H1 (cell line): Measurements from ENCODE around the gene NOD2. TPM values are rescaled to one million over a fixed set of nuclear protein-coding genes. Genes with fewer than 3 reads are reported as not detected.
A peak's percentile ranks its signal among the peaks of the same experiment; 100 is the strongest.

Source experiments
- CTCF ChIA-PET: fragments of 300-600 bp; sonication (Branson Sonifier 250); formaldehyde crosslinking; loops from one replicate; lab custom pipeline; 2021; ENCODE audit not compliant: partially characterized antibody; lab: Charles Lee
- POLR2A ChIA-PET: fragments of 300-600 bp; sonication (Branson Sonifier 250); formaldehyde crosslinking; loops from one replicate; lab custom pipeline; 2021; ENCODE audit warnings: inconsistent platforms; ENCODE audit not compliant: partially characterized antibody; lab: Charles Lee
- DNase-seq, 2 experiments: peaks; one replicate each; pipeline versions ENCODE4 v3.0.0 to v3.0.0-alpha.2; 2010 to 2022; ENCODE audit warnings: low spot score in 2 of 2, low read depth in 1 of 2, mixed read lengths in 1 of 2
- FAIRE-seq: peaks from 2 replicates; lab custom pipeline; 2011; peaks lifted over from hg19 to GRCh38; lab: Jason Lieb, UNC
- H2AFZ ChIP-seq: 2 replicates; pipeline ENCODE4 v1.8.1; 2012; ENCODE audit warnings: low read length, inconsistent platforms
- H2AK5ac ChIP-seq: 2 replicates; pipeline ENCODE4 v1.6.1; 2013; ENCODE audit warnings: low read depth, low read length
- H2BK120ac ChIP-seq: replicated peaks from 2 replicates; pipeline ENCODE3; 2013; ENCODE audit warnings: low read depth, low read length, inconsistent platforms
- H2BK12ac ChIP-seq: 2 replicates; pipeline ENCODE4 v1.6.1; 2013; ENCODE audit warnings: low read depth, low read length
- H2BK15ac ChIP-seq: 2 replicates; pipeline ENCODE4 v1.6.1; 2013; ENCODE audit warnings: low read length
- H2BK20ac ChIP-seq: 2 replicates; pipeline ENCODE4 v1.6.1; 2013; ENCODE audit warnings: low read length
- H2BK5ac ChIP-seq: 2 replicates; pipeline ENCODE4 v1.6.1; 2013; ENCODE audit warnings: low read depth, low read length
- H3K14ac ChIP-seq: 2 replicates; pipeline ENCODE4 v1.6.1; 2013; ENCODE audit warnings: inconsistent platforms; ENCODE audit not compliant: insufficient read length
- H3K18ac ChIP-seq: 2 replicates; pipeline ENCODE4 v1.6.1; 2013; ENCODE audit warnings: low read length; ENCODE audit errors: extremely low read depth
- H3K23ac ChIP-seq: 2 replicates; pipeline ENCODE4 v1.6.1; 2013; ENCODE audit warnings: inconsistent platforms; ENCODE audit not compliant: insufficient read length
- H3K23me2 ChIP-seq: 2 replicates; pipeline ENCODE4 v1.6.1; 2013; ENCODE audit warnings: low read depth, low read length
- H3K27ac ChIP-seq: 2 replicates; pipeline ENCODE4 v1.6.1; 2011; ENCODE audit warnings: low read depth, low read length, inconsistent platforms
- H3K27me3 ChIP-seq, 4 experiments: replicated peaks in 1 of 4; 1 replicate in 1 of 4; 2 replicates in 3 of 4; pipeline versions ENCODE4 v1.6.1 to v1.8.1; 2011 to 2013; ENCODE audit warnings: low read length in 3 of 4, mild to moderate bottlenecking in 3 of 4, inconsistent platforms in 2 of 4, mixed read lengths in 2 of 4, moderate library complexity in 1 of 4; ENCODE audit not compliant: control insufficient read depth in 3 of 4, insufficient read depth in 3 of 4; ENCODE audit errors: extremely low read depth in 1 of 4
- H3K36me3 ChIP-seq, 4 experiments: 2 replicates each; pipeline versions ENCODE4 v1.6.1 to v1.8.1; 2011 to 2013; ENCODE audit warnings: mild to moderate bottlenecking in 4 of 4, low read length in 3 of 4, moderate library complexity in 2 of 4, control low read depth in 1 of 4, inconsistent platforms in 1 of 4; ENCODE audit not compliant: insufficient read depth in 4 of 4, control insufficient read depth in 2 of 4
- H3K4ac ChIP-seq: replicated peaks from 2 replicates; pipeline ENCODE3; 2013; ENCODE audit warnings: low read length, low read depth, mixed read lengths, inconsistent platforms; ENCODE audit not compliant: insufficient read length
- H3K4me1 ChIP-seq, 4 experiments: replicated peaks in 1 of 4; 1 replicate in 1 of 4; 2 replicates in 3 of 4; pipeline versions ENCODE4 v1.6.1 to v1.8.1; 2011 to 2013; ENCODE audit warnings: low read length in 3 of 4, inconsistent platforms in 2 of 4, mixed read lengths in 1 of 4; ENCODE audit not compliant: insufficient read depth in 4 of 4, control insufficient read depth in 3 of 4
- H3K4me2 ChIP-seq, 2 experiments: 2 replicates each; pipeline versions ENCODE4 v1.6.1 to v1.8.1; 2011 to 2013; ENCODE audit warnings: low read depth in 2 of 2, low read length in 2 of 2, control low read depth in 1 of 2, inconsistent platforms in 1 of 2, mild to moderate bottlenecking in 1 of 2; ENCODE audit not compliant: insufficient read depth in 1 of 2
- H3K4me3 ChIP-seq, 4 experiments: fragments of 200-600, 300-600 bp in 1 of 4; sonication (generic), shearing (Covaris generic), sonication (Bioruptor Twin) in 1 of 4; 2 replicates each; pipeline versions ENCODE4 v1.5.1 to v1.8.1; 2011 to 2016; ENCODE audit warnings: low read length in 4 of 4, low read depth in 3 of 4, control low read depth in 2 of 4, inconsistent platforms in 2 of 4, mild to moderate bottlenecking in 2 of 4, mixed read lengths in 1 of 4, moderate library complexity in 1 of 4; ENCODE audit not compliant: insufficient read depth in 2 of 4; ENCODE audit errors: extremely low read depth in 1 of 4
- H3K56ac ChIP-seq: replicated peaks from 2 replicates; pipeline ENCODE3; 2013; ENCODE audit warnings: low read depth, mild to moderate bottlenecking, mixed read lengths, low read length, inconsistent platforms; ENCODE audit not compliant: insufficient read length
- H3K79me1 ChIP-seq: 2 replicates; pipeline ENCODE4 v1.6.1; 2013; ENCODE audit warnings: low read depth, low read length, control low read depth
- H3K79me2 ChIP-seq, 2 experiments: 2 replicates each; pipeline versions ENCODE4 v1.6.1 to v1.8.1; 2012 to 2013; ENCODE audit warnings: low read length in 2 of 2, mild to moderate bottlenecking in 2 of 2, inconsistent platforms in 1 of 2; ENCODE audit not compliant: insufficient read depth in 2 of 2, control insufficient read depth in 1 of 2
- H3K9ac ChIP-seq, 4 experiments: replicated peaks in 1 of 4; 1 replicate in 1 of 4; 2 replicates in 3 of 4; pipeline versions ENCODE4 v1.6.1 to v1.8.1; 2011 to 2013; ENCODE audit warnings: low read depth in 3 of 4, low read length in 3 of 4, control low read depth in 2 of 4, mild to moderate bottlenecking in 2 of 4, moderate library complexity in 2 of 4, inconsistent platforms in 1 of 4; ENCODE audit errors: extremely low read depth in 1 of 4
- H3K9me3 ChIP-seq, 2 experiments: 2 replicates each; pipeline versions ENCODE4 v1.6.1 to v1.8.1; 2012 to 2013; ENCODE audit warnings: mild to moderate bottlenecking in 2 of 2, moderate library complexity in 2 of 2, control low read depth in 1 of 2, inconsistent platforms in 1 of 2, low read depth in 1 of 2, low read length in 1 of 2, mixed read lengths in 1 of 2; ENCODE audit not compliant: insufficient read depth in 2 of 2
- H4K20me1 ChIP-seq, 2 experiments: replicated peaks in 1 of 2; 2 replicates each; pipeline versions ENCODE3 to v1.8.1; 2011 to 2013; ENCODE audit warnings: inconsistent platforms in 2 of 2, low read length in 2 of 2, mild to moderate bottlenecking in 1 of 2; ENCODE audit not compliant: insufficient read depth in 2 of 2, control insufficient read depth in 1 of 2
- H4K5ac ChIP-seq: 2 replicates; pipeline ENCODE4 v1.6.1; 2013; ENCODE audit warnings: low read length, low read depth, mixed read lengths, inconsistent platforms; ENCODE audit not compliant: insufficient read length
- H4K8ac ChIP-seq: 2 replicates; pipeline ENCODE4 v1.8.0; 2013; ENCODE audit warnings: mild to moderate bottlenecking, moderate library complexity, low read length, inconsistent platforms; ENCODE audit not compliant: insufficient read depth; ENCODE audit errors: extremely low read depth
- H4K91ac ChIP-seq: replicated peaks from 2 replicates; pipeline ENCODE3; 2013; ENCODE audit warnings: low read length, mixed read lengths, inconsistent platforms; ENCODE audit not compliant: insufficient read length
- BRCA1 ChIP-seq: IDR thresholded peaks from 2 replicates; pipeline ENCODE4 v1.6.1; 2012; ENCODE audit warnings: low read depth, low read length, improper control_type of control experiment
- EGR1 ChIP-seq: IDR thresholded peaks from 2 replicates; pipeline ENCODE4 v1.6.1; 2011; ENCODE audit warnings: low read depth, low read length, borderline replicate concordance
- GTF2F1 ChIP-seq: IDR thresholded peaks from 2 replicates; pipeline ENCODE4 v1.6.1; 2012; ENCODE audit warnings: low read depth, low read length, improper control_type of control experiment, borderline replicate concordance
- HDAC6 ChIP-seq: IDR thresholded peaks from one replicate; pipeline ENCODE4 v1.7.1; 2012; ENCODE audit warnings: low read depth, mild to moderate bottlenecking, inconsistent platforms, low read length, moderate library complexity
- KDM5A ChIP-seq: fragments of 200-600 bp; IDR thresholded peaks from 2 replicates; pipeline ENCODE4 v1.7.1; 2012; ENCODE audit warnings: mild to moderate bottlenecking, low read length, inconsistent platforms, mixed read lengths
- POLR2AphosphoS5 ChIP-seq: IDR thresholded peaks from 2 replicates; pipeline ENCODE4 v1.6.1; 2011; ENCODE audit warnings: low read depth, low read length
- SP4 ChIP-seq: IDR thresholded peaks from 2 replicates; pipeline ENCODE4 v1.6.1; 2012; ENCODE audit warnings: low read length, inconsistent platforms
- WGBS, 2 experiments: shearing (Covaris generic) in 1 of 2; methylation state at CpG; one replicate each; pipeline versions ENCODE4 v1.1.6 to v1.1.7; 2013 to 2015; ENCODE audit warnings: low lambda C conversion rate in 2 of 2, mixed read lengths in 2 of 2, inconsistent platforms in 1 of 2, low coverage in 1 of 2, missing lambda C conversion rate in 1 of 2; ENCODE audit not compliant: insufficient replicate concordance in 2 of 2, insufficient coverage in 1 of 2, insufficient read length in 1 of 2; ENCODE audit errors: extremely low coverage in 1 of 2, missing lambda C conversion rate in 1 of 2; 5-methylcytosine and 5-hydroxymethylcytosine counted together
- polyA plus RNA-seq, 7 experiments: library from polyadenylated mRNA; depleted of rRNA in 3 of 7; stranded (reverse) in 5 of 7; unstranded in 2 of 7; fragments of >200 nt in 5 of 7; fragments of 200-250 nt in 2 of 7; gene quantifications; 1 replicate in 5 of 7; 2 replicates in 1 of 7; 4 replicates in 1 of 7; pipeline versions ENCODE4 v1.2.1 to v1.2.3, GENCODE V29; 2011 to 2013; ENCODE audit warnings: missing spikeins in 2 of 7, mixed read lengths in 2 of 7
- total RNA-seq: library from RNA; stranded (reverse); fragmentation: NEBNext Ultra II Directional; extraction: Animal tissue kit (Norgen Biotek cat#: 25700); gene quantifications from 2 replicates; pipeline ENCODE4 v1.2.1, GENCODE V29; 2021
- TF ChIP-seq, protein P1 (sequence below), 3 experiments: IDR thresholded peaks; 1 replicate in 2 of 3; 2 replicates in 1 of 3; pipeline versions ENCODE4 v1.5.1 to v1.6.1; 2011; ENCODE audit warnings: low read length in 3 of 3, mild to moderate bottlenecking in 3 of 3, inconsistent platforms in 2 of 3, low read depth in 1 of 3, moderate library complexity in 1 of 3; ENCODE audit not compliant: insufficient read depth in 1 of 3; ENCODE audit errors: control extremely low read depth in 1 of 3
- TF ChIP-seq, protein P2 (sequence below): IDR thresholded peaks from 2 replicates; pipeline ENCODE4 v1.6.1; 2012; ENCODE audit warnings: inconsistent platforms
- TF ChIP-seq, protein P3 (sequence below): IDR thresholded peaks from 2 replicates; pipeline ENCODE4 v1.6.1; 2012; ENCODE audit warnings: inconsistent platforms

The NOD2 gene
- total and polyA plus RNA-seq, 2 of the 8 experiments (the other 6 are each of a cell fraction or from before 2014, with no cell fraction given): 0.37 to 0.42 TPM

DNA sequence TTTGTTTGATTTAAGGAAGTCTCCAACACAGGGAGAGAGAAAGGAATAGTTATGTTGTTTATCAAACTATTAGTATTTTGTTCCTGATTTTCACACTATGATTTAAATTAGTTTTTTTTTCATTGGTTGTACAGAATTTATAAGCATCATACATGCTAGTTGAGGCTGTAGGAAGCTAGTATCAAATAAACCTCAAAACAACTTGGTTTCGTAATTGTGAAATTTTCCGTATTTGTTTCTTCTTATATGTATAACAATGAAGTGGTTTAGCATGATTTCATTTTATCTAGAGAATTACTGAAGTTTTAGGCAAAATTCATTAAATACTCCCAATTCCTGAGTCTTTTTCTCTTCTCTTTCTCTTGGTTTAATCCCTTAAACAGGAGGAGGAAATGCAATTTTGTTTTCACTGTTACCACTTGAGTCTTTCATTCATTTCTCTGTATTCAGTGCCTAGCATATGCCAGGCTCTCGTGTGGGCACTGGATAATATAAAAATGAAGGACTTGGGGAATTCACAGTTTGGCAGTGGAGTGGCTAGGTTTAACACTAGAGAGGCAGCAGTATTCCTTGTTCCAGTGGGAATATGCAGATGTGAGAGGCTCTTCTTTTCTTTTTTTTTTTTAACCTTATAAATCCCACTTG, 50.3 kb downstream of the NOD2 start:
- Histone ChIP-seq H2AFZ (no peak overlapping the region), H2BK5ac (no peak overlapping the region), H2BK15ac (no peak overlapping the region), H3K4ac (no peak overlapping the region), H3K23me2 (no peaks in the 10 kb centered on the region), H2BK12ac (no peak overlapping the region), H3K14ac (no peak overlapping the region), H2AK5ac (no peak overlapping the region), H3K56ac (no peak overlapping the region), H3K18ac (no peak overlapping the region), H3K4me2 (peak overlapping the region in 1 of 2 experiments; percentile 83; a peak in 3 of 4 replicates), H3K36me3 (no peaks in the 10 kb centered on the region), H3K9me3 (no peaks in the 10 kb centered on the region), H4K91ac (no peak overlapping the region), H3K27me3 (no peaks in the 10 kb centered on the region), H4K20me1 (no peaks in the 10 kb centered on the region), H4K5ac (no peak overlapping the region), H2BK20ac (no peak overlapping the region), H3K23ac (no peak overlapping the region), H2BK120ac (no peak overlapping the region), H3K79me2 (no peaks in the 10 kb centered on the region), H3K4me1 (peaks cover 3 to 12% (median 5%) of the 10 kb centered on the region in 4 experiments; a peak in 6 of 7 replicates), H3K27ac (no peak overlapping the region), H4K8ac (no peak overlapping the region), H3K9ac (no peak overlapping the region), H3K4me3 (no peak overlapping the region), H3K79me1 (no peaks in the 10 kb centered on the region)
- POLR2A ChIA-PET: no interaction called here
- DNase-seq (no peak), FAIRE-seq (no peak)
- CTCF ChIA-PET: interaction anchor here (0.8 to 4.8 kb wide), 7 partner anchors 20 to 150 kb away, joined by 3 to 42 read pairs (median 3); no protein-coding TSS in a partner anchor
- 82% methylated on average over 3 of the region's 3 CpGs; no CpG with 5 or more reads in 1 of the 2 experiments for WGBS, 2 experiments
- TF ChIP-seq POLR2AphosphoS5 (no peak), KDM5A (no peak), EGR1 (no peak), HDAC6 (no peak), SP4 (no peak), GTF2F1 (no peak), BRCA1 (no peak)
- TF ChIP-seq, protein P1, sequence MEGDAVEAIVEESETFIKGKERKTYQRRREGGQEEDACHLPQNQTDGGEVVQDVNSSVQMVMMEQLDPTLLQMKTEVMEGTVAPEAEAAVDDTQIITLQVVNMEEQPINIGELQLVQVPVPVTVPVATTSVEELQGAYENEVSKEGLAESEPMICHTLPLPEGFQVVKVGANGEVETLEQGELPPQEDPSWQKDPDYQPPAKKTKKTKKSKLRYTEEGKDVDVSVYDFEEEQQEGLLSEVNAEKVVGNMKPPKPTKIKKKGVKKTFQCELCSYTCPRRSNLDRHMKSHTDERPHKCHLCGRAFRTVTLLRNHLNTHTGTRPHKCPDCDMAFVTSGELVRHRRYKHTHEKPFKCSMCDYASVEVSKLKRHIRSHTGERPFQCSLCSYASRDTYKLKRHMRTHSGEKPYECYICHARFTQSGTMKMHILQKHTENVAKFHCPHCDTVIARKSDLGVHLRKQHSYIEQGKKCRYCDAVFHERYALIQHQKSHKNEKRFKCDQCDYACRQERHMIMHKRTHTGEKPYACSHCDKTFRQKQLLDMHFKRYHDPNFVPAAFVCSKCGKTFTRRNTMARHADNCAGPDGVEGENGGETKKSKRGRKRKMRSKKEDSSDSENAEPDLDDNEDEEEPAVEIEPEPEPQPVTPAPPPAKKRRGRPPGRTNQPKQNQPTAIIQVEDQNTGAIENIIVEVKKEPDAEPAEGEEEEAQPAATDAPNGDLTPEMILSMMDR (IDR thresholded peaks at IDR 0.05; ENCODE audit: control extremely low read depth in 1 of 3, insufficient read depth in 1 of 3, low read depth in 1 of 3, low read length in 3 of 3): no peak
- TF ChIP-seq, protein P2, sequence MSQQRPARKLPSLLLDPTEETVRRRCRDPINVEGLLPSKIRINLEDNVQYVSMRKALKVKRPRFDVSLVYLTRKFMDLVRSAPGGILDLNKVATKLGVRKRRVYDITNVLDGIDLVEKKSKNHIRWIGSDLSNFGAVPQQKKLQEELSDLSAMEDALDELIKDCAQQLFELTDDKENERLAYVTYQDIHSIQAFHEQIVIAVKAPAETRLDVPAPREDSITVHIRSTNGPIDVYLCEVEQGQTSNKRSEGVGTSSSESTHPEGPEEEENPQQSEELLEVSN: no peak
- TF ChIP-seq, protein P3, sequence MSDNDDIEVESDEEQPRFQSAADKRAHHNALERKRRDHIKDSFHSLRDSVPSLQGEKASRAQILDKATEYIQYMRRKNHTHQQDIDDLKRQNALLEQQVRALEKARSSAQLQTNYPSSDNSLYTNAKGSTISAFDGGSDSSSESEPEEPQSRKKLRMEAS: no peak
